GM21717 (cell line): ENCODE data around the gene DKK3.

ENCODE experiments used
- ATAC-seq: cut with Tn5 transposase; IDR thresholded peaks from one replicate; pipeline ENCODE4 v1.9.1; 2021; ENCODE audit warnings: mild to moderate bottlenecking, moderate library complexity; ENCODE audit not compliant: unreplicated experiment

DKK3 gene

DNA sequence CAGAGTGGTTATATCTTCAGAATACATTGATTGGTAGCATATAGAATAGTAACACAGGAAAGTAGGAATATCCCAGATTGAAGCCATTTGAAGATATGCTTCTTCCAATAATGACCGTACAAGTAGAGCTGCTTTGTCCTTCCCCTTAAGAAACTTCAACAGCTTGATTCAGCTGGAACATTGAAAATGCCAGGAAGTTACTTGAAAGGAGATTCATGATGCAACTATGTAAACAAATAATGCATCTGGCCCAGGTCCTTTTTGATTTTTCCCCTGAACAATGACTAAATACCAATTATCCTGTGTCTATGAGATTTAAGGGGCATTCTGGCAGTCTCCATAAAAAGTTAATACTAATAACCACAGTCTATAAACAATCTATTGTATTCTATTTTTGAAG, 3.0 kb downstream of the DKK3 start:
- no peak for ATAC-seq

DNA sequence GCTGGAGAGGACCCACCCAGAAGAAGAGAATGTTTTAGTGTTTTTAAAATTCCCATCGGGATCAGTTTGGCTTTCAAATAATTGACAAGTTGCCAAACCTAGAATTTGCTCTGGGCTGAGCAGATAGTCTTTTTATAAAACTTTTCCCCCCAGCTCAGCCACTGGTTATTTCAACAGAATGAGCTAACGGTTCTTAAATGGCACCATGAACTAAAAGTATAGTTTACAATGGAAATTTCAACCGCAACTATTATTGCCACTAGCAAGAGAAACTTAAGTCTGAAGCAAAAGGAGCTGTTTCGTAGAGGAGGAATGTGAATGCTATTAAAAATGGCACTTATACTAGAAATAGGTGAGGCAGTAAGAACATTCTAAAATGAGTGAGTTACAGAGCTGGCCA, 3.4 kb downstream of the DKK3 start:
- ATAC-seq, result no peak

DNA sequence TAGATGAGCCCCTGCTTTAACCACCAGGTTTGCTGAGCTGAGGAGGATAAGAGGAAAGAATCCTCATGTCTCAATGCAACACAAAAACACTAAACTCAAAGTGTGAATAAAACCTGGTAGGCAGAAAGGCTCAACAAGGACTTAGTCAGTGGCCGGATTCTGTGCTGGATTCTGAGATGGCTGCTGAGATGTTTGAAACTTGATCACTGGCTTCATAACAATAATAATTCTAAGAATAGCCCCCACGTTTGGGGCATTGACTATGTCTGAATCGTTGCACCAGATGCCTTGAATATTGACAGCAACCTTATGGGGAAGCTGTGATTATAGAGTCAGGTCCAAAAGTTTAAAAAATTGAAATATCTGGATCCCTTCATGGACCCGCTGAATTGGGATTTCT, 4.6 kb downstream of the DKK3 start:
- no peak for ATAC-seq

DNA sequence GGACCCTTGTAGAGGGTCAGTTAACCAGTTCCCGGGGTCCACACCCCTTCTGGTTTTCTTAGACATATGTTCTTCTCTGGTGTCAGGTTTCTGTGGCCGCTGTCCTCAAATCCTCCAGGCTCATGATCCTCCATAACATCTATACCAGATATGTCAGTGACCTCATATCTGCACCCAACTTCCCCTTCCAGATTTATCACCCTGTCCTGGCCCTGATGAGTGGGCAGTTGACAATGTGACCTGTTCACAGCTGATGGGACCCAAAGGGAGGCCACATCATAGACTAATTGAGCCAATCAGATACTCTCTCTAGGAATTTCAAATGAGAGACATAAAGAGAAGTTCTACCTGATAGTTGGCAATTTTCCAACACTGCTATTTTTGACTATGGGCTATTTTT, 5.1 kb downstream of the DKK3 start:
- no peak for ATAC-seq

GRCh38 chr11:12001186-12001585, 7.2 kb downstream of the DKK3 start:
- no peak for ATAC-seq

GRCh38 chr11:11998091-11998781, 10.2 kb downstream of the DKK3 start:
- no peak for ATAC-seq

DNA sequence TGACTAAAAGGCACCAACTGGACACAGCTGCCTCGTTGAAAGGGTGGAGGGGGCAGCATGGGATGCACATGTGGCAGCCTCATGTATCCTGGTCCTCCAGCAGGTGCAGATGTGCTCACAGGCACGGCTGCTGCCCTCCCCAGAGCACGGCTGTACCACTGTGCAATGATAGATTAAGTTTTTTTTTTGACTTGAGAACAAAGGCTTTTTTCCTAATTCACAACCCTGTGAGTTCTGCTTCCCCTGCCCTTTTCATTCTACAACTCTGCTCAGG, 11.4 kb downstream of the DKK3 start:
- no peak for ATAC-seq

DNA sequence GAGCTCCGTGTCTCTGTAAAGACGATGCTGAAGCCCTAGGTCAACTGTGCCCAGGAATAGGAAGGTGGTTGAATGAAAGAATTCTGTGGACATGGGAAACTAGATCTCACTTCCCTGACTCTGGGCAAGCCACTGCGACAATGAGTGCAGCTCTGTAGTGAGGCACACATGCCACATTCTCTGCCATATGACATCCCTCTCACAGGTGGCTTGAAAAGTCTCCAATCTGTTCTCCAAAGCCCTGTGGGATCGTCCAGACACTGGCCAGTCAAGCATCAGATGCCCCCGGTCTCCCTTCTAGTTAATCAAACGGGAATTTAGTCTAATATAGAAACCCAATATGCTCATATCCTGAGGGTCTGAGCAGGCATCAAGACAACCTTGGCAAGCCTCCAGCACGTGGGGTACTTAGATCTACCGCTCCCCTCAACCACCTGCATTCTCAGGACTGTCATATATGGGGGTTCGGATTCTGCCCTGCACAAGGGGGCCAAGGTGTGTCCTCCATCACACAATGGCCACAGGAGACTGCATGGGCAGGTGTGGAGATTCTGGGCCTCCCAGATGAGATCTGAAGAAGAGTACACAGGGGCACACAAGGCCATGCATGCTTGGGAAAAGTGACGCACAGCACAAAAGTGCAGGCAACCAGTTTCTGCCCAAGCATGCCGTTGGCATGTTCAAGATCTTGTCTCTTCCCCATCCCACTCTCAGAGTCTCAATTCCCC, 11.9 kb downstream of the DKK3 start:
- ATAC-seq, result no peak

DNA sequence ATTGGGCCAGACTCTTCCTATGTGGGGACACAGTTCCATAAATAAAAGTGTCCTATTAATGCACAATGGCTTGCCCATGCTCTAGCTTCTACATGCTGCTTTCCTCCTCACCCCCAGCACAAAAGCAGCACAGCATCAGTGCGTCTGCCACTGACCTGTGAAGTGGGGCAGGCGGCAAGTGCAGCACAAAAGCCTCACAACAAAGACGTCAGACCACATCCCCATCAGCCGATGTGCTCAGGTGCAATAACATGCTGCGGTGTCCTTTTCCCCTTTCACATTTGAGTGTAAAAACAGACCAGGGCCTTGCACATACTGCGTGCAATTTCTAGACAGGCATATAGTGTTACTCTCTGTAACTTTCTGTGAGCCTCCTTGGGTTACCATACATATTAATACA, 12.8 kb downstream of the DKK3 start:
- no peak for ATAC-seq

DNA sequence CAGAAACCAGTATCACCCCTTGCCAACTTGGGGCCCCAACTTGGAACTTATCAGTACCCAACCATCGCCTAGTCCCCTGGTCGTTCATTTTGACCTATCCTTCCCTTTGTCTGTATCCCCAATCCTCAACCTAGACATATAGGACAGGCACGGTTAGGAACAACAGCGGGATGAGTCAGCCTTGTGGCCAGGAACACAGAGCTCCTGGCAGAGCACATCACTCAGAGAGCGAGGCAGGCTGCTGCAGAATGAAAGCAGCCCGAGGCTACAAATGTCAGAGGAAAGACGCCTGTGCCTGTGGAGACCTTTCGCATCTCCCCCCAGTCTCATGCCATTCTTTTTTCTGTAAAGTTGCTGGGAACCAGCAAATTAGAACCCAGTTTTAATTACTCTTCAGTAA, 14.6 kb downstream of the DKK3 start:
- no peak for ATAC-seq

- no peak for ATAC-seq
Observed at GRCh38 chr11:11992257-11993212, 15.9 kb downstream of the DKK3 start.

DNA sequence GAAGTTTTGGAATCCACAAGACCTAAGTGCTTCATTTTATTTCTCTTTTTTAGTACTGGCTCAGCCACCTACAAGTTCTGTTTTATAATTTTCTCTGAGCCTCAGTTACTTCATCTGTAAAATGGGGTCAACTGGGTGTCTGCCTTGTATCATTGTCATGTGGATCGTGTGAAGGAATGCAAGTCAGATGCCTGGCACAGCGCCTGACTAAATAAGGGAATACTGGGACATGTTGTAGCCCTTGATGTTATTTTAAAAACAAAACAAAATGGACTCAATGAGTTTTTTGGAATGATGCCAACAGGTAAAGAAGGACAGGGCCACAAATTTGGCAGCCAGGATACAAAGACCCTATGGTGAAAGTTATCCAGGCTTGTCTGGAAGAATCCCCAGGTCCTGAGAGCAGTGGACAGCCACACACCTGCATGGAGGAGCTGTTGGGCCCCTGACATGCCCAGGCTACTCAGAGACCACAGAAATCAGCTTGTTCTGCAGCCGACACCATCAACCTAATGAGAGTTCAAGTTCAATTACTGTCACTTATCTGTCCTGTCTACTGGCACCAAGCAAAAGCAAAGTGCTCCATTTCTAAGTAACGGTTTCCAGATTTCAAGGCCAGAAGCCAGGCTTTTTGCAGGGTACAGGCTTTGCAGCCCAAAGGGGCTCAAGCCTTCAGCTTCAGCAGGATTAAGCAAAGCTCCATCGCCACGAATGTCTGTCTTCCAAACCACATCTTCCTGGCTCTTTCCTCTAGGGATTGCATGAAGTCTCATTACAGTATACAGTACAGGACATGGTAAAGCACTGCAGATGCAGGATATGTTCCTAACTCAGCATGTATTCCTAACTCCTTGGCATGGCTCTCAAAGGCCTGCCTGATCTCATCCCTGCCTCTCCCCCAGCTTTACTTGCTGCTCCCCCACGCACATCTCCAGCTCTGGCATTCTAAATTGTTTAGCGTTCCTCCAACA, 18.4 kb downstream of the DKK3 start:
- ATAC-seq, result no peak

- no peak for ATAC-seq
Observed at GRCh38 chr11:11988681-11989261, 19.7 kb downstream of the DKK3 start.

- ATAC-seq, result no peak
Observed at GRCh38 chr11:11988099-11988651, 20.3 kb downstream of the DKK3 start.

GRCh38 chr11:11987503-11988022, 20.9 kb downstream of the DKK3 start:
- no peak for ATAC-seq

GRCh38 chr11:11985954-11986949, 22.2 kb downstream of the DKK3 start:
- no peak for ATAC-seq

- no peak for ATAC-seq
Observed at GRCh38 chr11:11985016-11985715, 23.3 kb downstream of the DKK3 start.

DNA sequence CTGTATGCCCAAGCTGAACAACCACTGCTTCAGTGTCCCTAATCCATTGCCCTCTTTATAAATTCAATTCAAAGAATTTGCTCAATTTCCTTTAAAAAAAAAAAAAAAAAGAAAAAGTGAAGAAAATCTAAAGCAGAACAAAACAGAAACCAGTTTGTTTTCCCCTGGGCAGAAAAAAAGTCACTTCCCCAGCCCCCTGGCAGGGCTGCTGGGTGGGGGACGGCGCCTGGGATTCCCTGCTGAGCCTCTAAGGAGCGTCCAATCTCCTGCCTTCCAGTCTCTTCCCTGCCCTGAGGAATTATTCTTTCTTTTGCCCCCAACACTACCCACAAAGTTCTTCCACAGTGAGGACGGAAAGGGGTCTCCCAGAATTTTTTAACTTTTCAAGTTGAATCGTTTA, 23.9 kb downstream of the DKK3 start:
- no peak for ATAC-seq
